ENCODE results near the gene TIMM9. TPM values are rescaled to one million over a fixed set of nuclear protein-coding genes. Genes with fewer than 3 reads are reported as not detected.

Gene TIMM9
- total and polyA plus RNA-seq, 2 donors (not counting 1 experiment from before 2014, with no cell fraction given): 20.1 to 36.2 TPM

DNA sequence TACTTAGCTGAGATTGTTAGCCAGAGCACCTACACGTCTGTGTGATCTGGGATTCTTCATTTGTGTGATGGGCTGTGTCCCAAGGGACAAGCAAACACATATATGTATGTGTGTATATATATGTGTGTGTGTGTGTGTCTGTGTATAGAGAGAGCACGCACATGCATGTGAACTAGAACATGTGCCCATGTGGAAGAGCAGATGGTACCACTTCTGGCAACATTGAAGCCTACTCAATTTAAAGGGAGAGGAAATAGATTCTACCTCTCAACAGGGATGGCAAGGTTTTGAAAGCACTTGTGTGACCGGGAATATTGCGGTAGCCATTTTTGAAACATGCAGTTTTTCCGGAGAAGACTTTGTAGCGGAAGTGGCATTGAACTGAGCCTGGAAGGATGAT lies 30.2 kb downstream of the TIMM9 start:
- Histone ChIP-seq H3K4me2 (ENCODE audit: extremely low read depth, insufficient read depth, low read length) (no peak overlapping the region), H4K20me1 (ENCODE audit: control insufficient read depth, extremely low read depth, insufficient read depth, low read length) (no peaks in the 10 kb centered on the region), H3K4me3 (replicated peaks in 1 of 4; ENCODE audit: control extremely low read depth in 1 of 4, insufficient read depth in 1 of 4, low read depth in 3 of 4, low read length in 4 of 4) (no peak overlapping the region), H3K36me3 (ENCODE audit: control insufficient read depth, insufficient read depth, low read length) (no peaks in the 10 kb centered on the region), H2AFZ (ENCODE audit: low read length) (no peak overlapping the region), H3K4me1 (ENCODE audit: control insufficient read depth, extremely low read depth, insufficient read depth, low read length) (peaks cover 3% of the 10 kb centered on the region), H3K27me3 (ENCODE audit: control insufficient read depth, insufficient read depth, low read length) (no peaks in the 10 kb centered on the region), H3K9ac (ENCODE audit: insufficient read depth, low read length) (no peak overlapping the region), H3K9me3 (ENCODE audit: control insufficient read depth, insufficient read depth, low read depth, low read length) (no peaks in the 10 kb centered on the region), H3K79me2 (ENCODE audit: control insufficient read depth, insufficient read depth, low read length) (no peaks in the 10 kb centered on the region), H3K27ac (ENCODE audit: insufficient read depth, low read length) (no peak overlapping the region)
- no peak for TF ChIP-seq CTCF (conservative IDR thresholded peaks at IDR 0.05 in 1 of 2, IDR thresholded peaks at IDR 0.05 in 1 of 2; ENCODE audit: low read depth in 1 of 2, low read length in 2 of 2)
- no peak for TF ChIP-seq EZH2 (IDR thresholded peaks at IDR 0.05; ENCODE audit: low read length, missing control alignments)
- no peak for DNase-seq (ENCODE audit: low read depth in 2 of 2)

- H3K4me1 ChIP-seq (ENCODE audit: control insufficient read depth, extremely low read depth, insufficient read depth, low read length): peaks cover 3% of the 10 kb centered on the region
- no peak for TF ChIP-seq EZH2 (IDR thresholded peaks at IDR 0.05; ENCODE audit: low read length, missing control alignments)
- peak; percentile 20 to 51 for TF ChIP-seq CTCF (conservative IDR thresholded peaks at IDR 0.05 in 1 of 2, IDR thresholded peaks at IDR 0.05 in 1 of 2; ENCODE audit: low read depth in 1 of 2, low read length in 2 of 2)
- H3K9ac ChIP-seq (ENCODE audit: insufficient read depth, low read length): peak within 1 kb of the TSS; percentile 60
- peak within 1 kb of the TSS in 3 of 4 experiments; percentile 41 to 52 (median 50) for H3K4me3 ChIP-seq (replicated peaks in 1 of 4; ENCODE audit: control extremely low read depth in 1 of 4, insufficient read depth in 1 of 4, low read depth in 3 of 4, low read length in 4 of 4)
- no peaks in the 10 kb centered on the region for H3K36me3 ChIP-seq (ENCODE audit: control insufficient read depth, insufficient read depth, low read length)
- H2AFZ ChIP-seq (ENCODE audit: low read length): peak within 1 kb of the TSS; percentile 91
- H3K27me3 ChIP-seq (ENCODE audit: control insufficient read depth, insufficient read depth, low read length): no peaks in the 10 kb centered on the region
- no peaks in the 10 kb centered on the region for H3K9me3 ChIP-seq (ENCODE audit: control insufficient read depth, insufficient read depth, low read depth, low read length)
- peak within 1 kb of the TSS; percentile 79 for H3K4me2 ChIP-seq (ENCODE audit: extremely low read depth, insufficient read depth, low read length)
- peak; percentile 45 to 59 for DNase-seq (ENCODE audit: low read depth in 2 of 2)
- no peaks in the 10 kb centered on the region for H4K20me1 ChIP-seq (ENCODE audit: control insufficient read depth, extremely low read depth, insufficient read depth, low read length)
- peak within 1 kb of the TSS; percentile 4 for H3K27ac ChIP-seq (ENCODE audit: insufficient read depth, low read length)
- no peaks in the 10 kb centered on the region for H3K79me2 ChIP-seq (ENCODE audit: control insufficient read depth, insufficient read depth, low read length)
Observed at GRCh38 chr14:58395812-58396788, 31.2 kb downstream of the TIMM9 start, which contains the start of gene TOMM20L. Gene TOMM20L (plus strand): TSS chr14:58395930. CDS start chr14:58395958, 28 bp downstream.

- peak overlapping the region in 3 of 4 experiments; percentile 41 to 52 (median 50) for H3K4me3 ChIP-seq (replicated peaks in 1 of 4; ENCODE audit: control extremely low read depth in 1 of 4, insufficient read depth in 1 of 4, low read depth in 3 of 4, low read length in 4 of 4)
- no peaks in the 10 kb centered on the region for H3K27me3 ChIP-seq (ENCODE audit: control insufficient read depth, insufficient read depth, low read length)
- H3K4me1 ChIP-seq (ENCODE audit: control insufficient read depth, extremely low read depth, insufficient read depth, low read length): peaks cover 3% of the 10 kb centered on the region
- H3K4me2 ChIP-seq (ENCODE audit: extremely low read depth, insufficient read depth, low read length): peak overlapping the region; percentile 76
- H3K9ac ChIP-seq (ENCODE audit: insufficient read depth, low read length): peak overlapping the region; percentile 60
- no peak overlapping the region for H3K27ac ChIP-seq (ENCODE audit: insufficient read depth, low read length)
- peak overlapping the region; percentile 87 for H2AFZ ChIP-seq (ENCODE audit: low read length)
- no peaks in the 10 kb centered on the region for H3K36me3 ChIP-seq (ENCODE audit: control insufficient read depth, insufficient read depth, low read length)
- TF ChIP-seq CTCF (conservative IDR thresholded peaks at IDR 0.05 in 1 of 2, IDR thresholded peaks at IDR 0.05 in 1 of 2; ENCODE audit: low read depth in 1 of 2, low read length in 2 of 2): no peak
- TF ChIP-seq EZH2 (IDR thresholded peaks at IDR 0.05; ENCODE audit: low read length, missing control alignments): no peak
- no peaks in the 10 kb centered on the region for H3K9me3 ChIP-seq (ENCODE audit: control insufficient read depth, insufficient read depth, low read depth, low read length)
- DNase-seq (ENCODE audit: low read depth in 2 of 2): no peak
- no peaks in the 10 kb centered on the region for H4K20me1 ChIP-seq (ENCODE audit: control insufficient read depth, extremely low read depth, insufficient read depth, low read length)
- H3K79me2 ChIP-seq (ENCODE audit: control insufficient read depth, insufficient read depth, low read length): no peaks in the 10 kb centered on the region
Observed at GRCh38 chr14:58395562-58395811, 31.8 kb downstream of the TIMM9 start.
